Neural progenitor cell (in vitro differentiated cells): ENCODE results near the gene HFE. TPM values are rescaled to one million over a fixed set of nuclear protein-coding genes. Genes with fewer than 3 reads are reported as not detected.
A peak's percentile ranks its signal among the peaks of the same experiment; 100 is the strongest.

Experiments used
- DNase-seq: peaks from one replicate; pipeline ENCODE4 v3.0.0-alpha.2; 2016; ENCODE audit warnings: low spot score
- H2AFZ ChIP-seq: fragments of 200-600 bp; sonication (generic); replicated peaks from 2 replicates; pipeline ENCODE4 v1.6.1; 2016; ENCODE audit warnings: antibody characterized with exemption
- H3F3A ChIP-seq: fragments of 200-600 bp; sonication (generic); 2 replicates; pipeline ENCODE4 v1.6.1; 2016; ENCODE audit warnings: antibody characterized with exemption, low read depth
- H3K27ac ChIP-seq: fragments of 200-600 bp; sonication (generic); 2 replicates; pipeline ENCODE4 v1.5.1; 2016; ENCODE audit warnings: mild to moderate bottlenecking
- H3K27me3 ChIP-seq: fragments of 200-600 bp; sonication (generic); 2 replicates; pipeline ENCODE4 v1.6.1; 2016; ENCODE audit warnings: mild to moderate bottlenecking, moderate library complexity
- H3K36me3 ChIP-seq: fragments of 200-600 bp; sonication (generic); 2 replicates; pipeline ENCODE4 v1.5.1; 2016
- H3K4me1 ChIP-seq: fragments of 200-600 bp; sonication (generic); 2 replicates; pipeline ENCODE4 v1.6.1; 2016; ENCODE audit warnings: mixed run types
- H3K4me2 ChIP-seq: fragments of 200-600 bp; sonication (generic); 2 replicates; pipeline ENCODE4 v1.6.1; 2016
- H3K4me3 ChIP-seq: fragments of 200-600 bp; sonication (generic); 2 replicates; pipeline ENCODE4 v1.5.1; 2016
- H3K79me2 ChIP-seq: fragments of 200-600 bp; sonication (generic); 2 replicates; pipeline ENCODE4 v1.6.1; 2016; ENCODE audit warnings: low read depth
- H3K9ac ChIP-seq: fragments of 200-600 bp; sonication (generic); 2 replicates; pipeline ENCODE4 v1.6.1; 2016
- H3K9me3 ChIP-seq: fragments of 200-600 bp; sonication (generic); 2 replicates; pipeline ENCODE4 v1.5.1; 2016; ENCODE audit warnings: low read depth
- H4K20me1 ChIP-seq: fragments of 200-600 bp; sonication (generic); 2 replicates; pipeline ENCODE4 v1.6.1; 2016; ENCODE audit warnings: low read depth
- H3K27ac Mint-ChIP-seq: 3 replicates; pipeline ENCODE4 v1.8.0; 2021; ENCODE audit warnings: mixed read lengths
- H3K27me3 Mint-ChIP-seq: 2 replicates; pipeline ENCODE4 v1.8.0; 2022; ENCODE audit warnings: low read depth, mild to moderate bottlenecking, inconsistent platforms, moderate library complexity, mixed read lengths; ENCODE audit not compliant: insufficient read depth
- H3K36me3 Mint-ChIP-seq: 3 replicates; pipeline ENCODE4 v1.8.0; 2021; ENCODE audit warnings: mixed read lengths
- H3K4me1 Mint-ChIP-seq: 3 replicates; pipeline ENCODE4 v1.8.0; 2021; ENCODE audit warnings: mixed read lengths
- H3K4me3 Mint-ChIP-seq: 3 replicates; pipeline ENCODE4 v1.8.0; 2021; ENCODE audit warnings: mild to moderate bottlenecking, moderate library complexity, mixed read lengths
- H3K9me3 Mint-ChIP-seq: 3 replicates; pipeline ENCODE4 v1.8.0; 2020; ENCODE audit warnings: mixed read lengths
- CTCF ChIP-seq: fragments of 200-600 bp; sonication (generic); IDR thresholded peaks from 2 replicates; pipeline ENCODE4 v1.5.1; 2017; ENCODE audit warnings: antibody characterized with exemption, mild to moderate bottlenecking
- EZH2 ChIP-seq: fragments of 200-600 bp; sonication (generic); IDR thresholded peaks from 2 replicates; pipeline ENCODE4 v1.6.1; 2017; ENCODE audit warnings: antibody characterized with exemption, mild to moderate bottlenecking, moderate library complexity
- EZH2phosphoT487 ChIP-seq: fragments of 200-600 bp; sonication (generic); IDR thresholded peaks from 2 replicates; pipeline ENCODE4 v1.6.1; 2017; ENCODE audit warnings: antibody characterized with exemption
- total RNA-seq: library from RNA; depleted of rRNA; stranded (reverse); fragments of >200 nt; gene quantifications from 2 replicates; pipeline ENCODE4 v1.2.3, GENCODE V29; 2015; ENCODE audit warnings: low replicate concordance

HFE gene
- total RNA-seq, 1 donor from 2014 or later = 0.43 TPM

- Histone ChIP-seq H3F3A (peaks cover 54% of the 10 kb centered on the region), H3K27me3 (no peaks in the 10 kb centered on the region), H3K4me2 (peak overlapping the region; percentile 73), H3K36me3 (no peaks in the 10 kb centered on the region), H4K20me1 (peaks cover 35% of the 10 kb centered on the region), H3K4me1 (peaks cover 18% of the 10 kb centered on the region), H3K27ac (peak overlapping the region; percentile 81), H3K9me3 (no peaks in the 10 kb centered on the region), H3K4me3 (peak overlapping the region; percentile 94), H3K9ac (peak overlapping the region; percentile 77), H3K79me2 (peaks cover 51% of the 10 kb centered on the region), H2AFZ (no peak overlapping the region)
- Mint-ChIP-seq H3K4me3 (peak overlapping the region; percentile 98), H3K27ac (peak overlapping the region; percentile 93), H3K27me3 (peaks cover 13% of the 10 kb centered on the region), H3K36me3 (peaks cover 4% of the 10 kb centered on the region), H3K9me3 (no peaks in the 10 kb centered on the region), H3K4me1 (peaks cover 25% of the 10 kb centered on the region)
- TF ChIP-seq EZH2phosphoT487 (no peak), CTCF (no peak), EZH2 (no peak)
- DNase-seq = peak; percentile 16
Measured at GRCh38 chr6:26124781-26125685, 37.8 kb downstream of the HFE start.

- TF ChIP-seq EZH2phosphoT487 (no peak), EZH2 (no peak), CTCF (no peak)
- H3K27me3 Mint-ChIP-seq = peaks cover 13% of the 10 kb centered on the region
Measured at GRCh38 chr6:26126394-26127235, 39.4 kb downstream of the HFE start.

GRCh38 chr6:26128013-26128771, 41.0 kb downstream of the HFE start:
- DNase-seq = no peak
- Histone ChIP-seq H3K79me2 (peaks cover 51% of the 10 kb centered on the region), H3F3A (peaks cover 33% of the 10 kb centered on the region), H3K4me1 (peaks cover 10% of the 10 kb centered on the region), H3K4me2 (no peak overlapping the region), H3K36me3 (no peaks in the 10 kb centered on the region), H2AFZ (no peak overlapping the region), H3K27ac (peak overlapping the region; percentile 50), H3K27me3 (no peaks in the 10 kb centered on the region), H4K20me1 (peaks cover 35% of the 10 kb centered on the region), H3K9me3 (no peaks in the 10 kb centered on the region), H3K4me3 (no peak overlapping the region), H3K9ac (no peak overlapping the region)
- peaks cover 10% of the 10 kb centered on the region for H3K27me3 Mint-ChIP-seq
- peaks cover 9% of the 10 kb centered on the region for H3K36me3 Mint-ChIP-seq
- no peaks in the 10 kb centered on the region for H3K9me3 Mint-ChIP-seq
- peak overlapping the region; percentile 46 for H3K4me3 Mint-ChIP-seq
- peaks cover 18% of the 10 kb centered on the region for H3K4me1 Mint-ChIP-seq
- TF ChIP-seq CTCF = no peak
- TF ChIP-seq EZH2phosphoT487 = no peak
- TF ChIP-seq EZH2 = no peak
- no peak overlapping the region for H3K27ac Mint-ChIP-seq

More at GRCh38 chr6:26126394-26127235, 39.4 kb downstream of the HFE start:
- Histone ChIP-seq H3K4me2 (peak overlapping the region; percentile 73), H3F3A (peaks cover 44% of the 10 kb centered on the region), H3K27ac (no peak overlapping the region), H3K27me3 (no peaks in the 10 kb centered on the region), H3K9me3 (no peaks in the 10 kb centered on the region), H3K36me3 (no peaks in the 10 kb centered on the region), H3K4me1 (peaks cover 18% of the 10 kb centered on the region), H4K20me1 (peaks cover 35% of the 10 kb centered on the region), H3K9ac (peak overlapping the region; percentile 16), H3K79me2 (peaks cover 51% of the 10 kb centered on the region), H2AFZ (no peak overlapping the region), H3K4me3 (peak overlapping the region; percentile 94)
- peak overlapping the region; percentile 98 for H3K4me3 Mint-ChIP-seq
- H3K4me1 Mint-ChIP-seq = peaks cover 24% of the 10 kb centered on the region
- no peak for DNase-seq
- H3K9me3 Mint-ChIP-seq = no peaks in the 10 kb centered on the region
- H3K27ac Mint-ChIP-seq = peak overlapping the region; percentile 29
- peaks cover 6% of the 10 kb centered on the region for H3K36me3 Mint-ChIP-seq
